GM23338 (cell line): ENCODE results near the gene LONRF3. TPM values are rescaled to one million over a fixed set of nuclear protein-coding genes. Genes with fewer than 3 reads are reported as not detected.

Experiments used
- ATAC-seq: fragments of 200-7000 bp; cut with Tn5 transposase; 3 replicates; pipeline ENCODE4 v1.9.1; 2020
- DNase-seq: peaks from one replicate; pipeline ENCODE4 v3.0.0-alpha.2; 2015; ENCODE audit warnings: low spot score
- H2AFZ ChIP-seq: fragments of 200-600 bp; sonication (generic); 2 replicates; pipeline ENCODE4 v1.8.0; 2016; ENCODE audit warnings: antibody characterized with exemption, mild to moderate bottlenecking, moderate library complexity
- H3F3A ChIP-seq: fragments of 200-600 bp; sonication (generic); replicated peaks from 2 replicates; pipeline ENCODE4 v1.8.0; 2017; ENCODE audit warnings: antibody characterized with exemption, mixed run types, low read depth
- H3K27ac ChIP-seq: fragments of 200-600 bp; sonication (generic); 2 replicates; pipeline ENCODE4 v1.6.1; 2016; ENCODE audit warnings: low read depth
- H3K27me3 ChIP-seq: fragments of 200-600 bp; sonication (generic); 2 replicates; pipeline ENCODE4 v1.8.0; 2016; ENCODE audit warnings: mild to moderate bottlenecking, mixed run types, moderate library complexity; ENCODE audit not compliant: insufficient read depth
- H3K36me3 ChIP-seq: fragments of 200-600 bp; sonication (generic); 2 replicates; pipeline ENCODE4 v1.8.0; 2016; ENCODE audit warnings: mild to moderate bottlenecking; ENCODE audit not compliant: insufficient read depth
- H3K4me1 ChIP-seq: fragments of 200-600 bp; sonication (generic); 2 replicates; pipeline ENCODE4 v1.8.0; 2016; ENCODE audit warnings: mild to moderate bottlenecking, moderate library complexity; ENCODE audit not compliant: insufficient read depth
- H3K4me2 ChIP-seq: fragments of 200-600 bp; sonication (generic); 2 replicates; pipeline ENCODE4 v1.7.1; 2017; ENCODE audit warnings: mixed run types
- H3K4me3 ChIP-seq: fragments of 200-600 bp; sonication (generic); 2 replicates; pipeline ENCODE4 v1.6.1; 2016; ENCODE audit warnings: mixed run types
- H3K79me2 ChIP-seq: fragments of 200-600 bp; sonication (generic); replicated peaks from 2 replicates; pipeline ENCODE4 v1.8.0; 2017; ENCODE audit warnings: mild to moderate bottlenecking; ENCODE audit not compliant: insufficient read depth
- H3K9me2 ChIP-seq: fragments of 200-600 bp; sonication (generic); 2 replicates; pipeline ENCODE4 v1.8.0; 2017; ENCODE audit not compliant: insufficient read depth
- H4K20me1 ChIP-seq: fragments of 200-600 bp; sonication (generic); replicated peaks from 2 replicates; pipeline ENCODE4 v1.8.0; 2017; ENCODE audit warnings: mild to moderate bottlenecking; ENCODE audit not compliant: insufficient read depth
- H3K27ac Mint-ChIP-seq: 2 replicates; pipeline ENCODE4 v1.8.0; 2020; ENCODE audit warnings: inconsistent platforms, mild to moderate bottlenecking, moderate library complexity, mixed read lengths
- H3K27me3 Mint-ChIP-seq: 3 replicates; pipeline ENCODE4 v1.8.0; 2022; ENCODE audit warnings: low read depth, mild to moderate bottlenecking, moderate library complexity, mixed read lengths, inconsistent platforms; ENCODE audit not compliant: insufficient read depth, poor library complexity
- H3K36me3 Mint-ChIP-seq: 3 replicates; pipeline ENCODE4 v1.8.0; 2021; ENCODE audit warnings: low read depth, mild to moderate bottlenecking, inconsistent platforms, moderate library complexity, mixed read lengths
- H3K4me1 Mint-ChIP-seq: 3 replicates; pipeline ENCODE4 v1.8.0; 2020; ENCODE audit warnings: mild to moderate bottlenecking, inconsistent platforms, mixed read lengths
- H3K4me3 Mint-ChIP-seq: 3 replicates; pipeline ENCODE4 v1.8.0; 2021; ENCODE audit warnings: moderate library complexity, mild to moderate bottlenecking, inconsistent platforms, mixed read lengths
- H3K9me3 Mint-ChIP-seq: 3 replicates; pipeline ENCODE4 v1.8.0; 2020; ENCODE audit warnings: moderate library complexity, mild to moderate bottlenecking, inconsistent platforms, mixed read lengths
- CREB1 ChIP-seq: fragments of 250-450 bp; sonication (Bioruptor Pico); IDR thresholded peaks from 2 replicates; pipeline ENCODE4 v1.5.0; 2020; ENCODE audit warnings: low read depth, mild to moderate bottlenecking, moderate library complexity
- CTCF ChIP-seq, 2 experiments: fragments of 200-600 bp in 1 of 2; sonication (generic) in 1 of 2; conservative IDR thresholded peaks; 2 replicates each; pipeline versions ENCODE4 v1.5.1 to v1.6.1; 2016 to 2017; ENCODE audit warnings: antibody characterized with exemption in 2 of 2, low read depth in 2 of 2, mild to moderate bottlenecking in 2 of 2, moderate library complexity in 1 of 2
- EZH2 ChIP-seq: fragments of 200-600 bp; sonication (generic); IDR thresholded peaks from one replicate; pipeline ENCODE4 v1.8.0; 2017; ENCODE audit warnings: antibody characterized with exemption, mild to moderate bottlenecking, low read depth; ENCODE audit not compliant: unreplicated experiment
- EZH2phosphoT487 ChIP-seq: fragments of 200-600 bp; sonication (generic); IDR thresholded peaks from one replicate; pipeline ENCODE4 v1.8.1; 2018; ENCODE audit warnings: antibody characterized with exemption; ENCODE audit not compliant: unreplicated experiment
- JUNB ChIP-seq: IDR thresholded peaks from one replicate; pipeline ENCODE4 v1.6.1; 2016; ENCODE audit warnings: antibody characterized with exemption; ENCODE audit not compliant: unreplicated experiment
- NANOG ChIP-seq: IDR thresholded peaks from 2 replicates; pipeline ENCODE4 v1.6.1; 2016; ENCODE audit warnings: antibody characterized with exemption, borderline replicate concordance
- POLR2AphosphoS5 ChIP-seq: IDR thresholded peaks from 2 replicates; pipeline ENCODE4 v1.6.1; 2016; ENCODE audit warnings: antibody characterized with exemption, low read depth
- REST ChIP-seq: IDR thresholded peaks from one replicate; pipeline ENCODE4 v1.6.1; 2018; ENCODE audit warnings: antibody characterized with exemption; ENCODE audit not compliant: unreplicated experiment
- STAT1 ChIP-seq: IDR thresholded peaks from one replicate; pipeline ENCODE4 v1.6.1; 2016; ENCODE audit warnings: antibody characterized with exemption; ENCODE audit not compliant: unreplicated experiment
- ZNF114 ChIP-seq: fragments of 250-450 bp; sonication (Bioruptor Pico); IDR thresholded peaks from 2 replicates; pipeline ENCODE4 v1.5.0; 2020; ENCODE audit warnings: mild to moderate bottlenecking, moderate library complexity
- ZNF331 ChIP-seq: fragments of 250-450 bp; sonication (Bioruptor Pico); IDR thresholded peaks from 2 replicates; pipeline ENCODE4 v1.5.0; 2020; ENCODE audit warnings: low read depth, mild to moderate bottlenecking, moderate library complexity
- polyA plus RNA-seq: library from polyadenylated mRNA; unstranded; fragments of >200 nt; fragmentation: Nextera tagmentation; extraction: Ambion mirVana; gene quantifications from 2 replicates; pipeline ENCODE4 v1.2.1, GENCODE V29; 2016
- total RNA-seq: library from RNA; depleted of rRNA; stranded (reverse); fragments of >200 nt; shearing (Covaris generic); gene quantifications from 2 replicates; pipeline ENCODE4 v1.2.3, GENCODE V29; 2014
- TF ChIP-seq, protein P1 (sequence below): fragments of 250-450 bp; sonication (Bioruptor Pico); IDR thresholded peaks from 2 replicates; pipeline ENCODE4 v1.5.0; 2020; ENCODE audit warnings: mild to moderate bottlenecking, moderate library complexity
- TF ChIP-seq, protein P2 (sequence below): IDR thresholded peaks from 2 replicates; pipeline ENCODE4 v1.6.1; 2016; ENCODE audit warnings: antibody characterized with exemption

Gene LONRF3
- total and polyA plus RNA-seq, 2 experiments from 2014 or later, result 0.10 TPM; not detected in 1

DNA sequence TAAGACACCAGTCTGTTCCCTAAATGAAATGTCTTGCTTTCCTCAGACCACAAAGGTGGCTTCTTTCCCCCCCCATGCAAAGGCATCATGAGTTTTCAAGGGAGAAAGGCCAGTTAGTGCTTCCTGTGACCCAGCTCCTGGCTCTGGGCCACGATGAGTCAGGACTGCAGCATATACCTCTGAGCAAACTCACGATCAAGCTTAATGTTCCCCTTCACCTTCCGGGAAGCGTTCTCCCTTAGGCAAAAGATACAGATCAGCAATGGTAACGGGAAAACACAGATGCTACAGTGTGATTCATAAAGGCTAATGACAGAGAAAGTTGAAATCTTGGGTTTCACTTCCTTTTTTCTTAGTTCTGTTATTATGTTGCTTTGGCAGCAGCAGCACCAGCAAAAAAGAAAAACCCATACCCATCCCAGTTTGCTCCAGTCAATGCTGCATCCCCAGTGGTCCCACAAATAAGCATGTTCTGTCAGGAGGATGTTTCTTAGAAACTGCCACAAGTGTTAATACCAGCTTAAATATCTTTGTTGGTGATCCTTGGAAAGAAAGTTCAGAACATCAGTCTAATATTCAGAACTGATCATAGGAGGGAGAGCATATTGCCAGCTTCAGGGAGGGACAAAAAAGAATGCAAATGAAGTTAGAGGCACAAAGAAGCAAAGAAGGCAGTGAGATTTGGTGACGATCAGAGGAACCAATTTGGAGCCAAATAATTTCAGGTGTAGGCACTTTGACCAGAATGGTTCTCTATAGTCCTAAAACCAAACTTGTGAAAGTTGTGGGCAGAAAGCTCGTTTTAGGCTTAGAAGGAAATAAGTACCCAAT is 41.2 kb downstream of the LONRF3 start:
- Histone ChIP-seq H4K20me1 (no peaks in the 10 kb centered on the region), H3K36me3 (no peaks in the 10 kb centered on the region), H3K4me3 (no peak overlapping the region), H3K27ac (no peak overlapping the region), H2AFZ (no peak overlapping the region), H3K27me3 (no peaks in the 10 kb centered on the region), H3K9me2 (no peaks in the 10 kb centered on the region), H3F3A (no peaks in the 10 kb centered on the region), H3K79me2 (no peaks in the 10 kb centered on the region), H3K4me1 (no peaks in the 10 kb centered on the region), H3K4me2 (no peak overlapping the region)
- TF ChIP-seq NANOG (no peak), EZH2 (no peak), EZH2phosphoT487 (no peak), REST (no peak), CTCF (conservative IDR thresholded peaks at IDR 0.05; ENCODE audit: low read depth in 2 of 2) (no peak), CREB1 (CRISPR knock-in tag) (no peak), ZNF331 (CRISPR knock-in tag) (no peak), STAT1 (no peak), ZNF114 (CRISPR knock-in tag) (no peak), POLR2AphosphoS5 (no peak), JUNB (no peak)
- TF ChIP-seq, protein P1, sequence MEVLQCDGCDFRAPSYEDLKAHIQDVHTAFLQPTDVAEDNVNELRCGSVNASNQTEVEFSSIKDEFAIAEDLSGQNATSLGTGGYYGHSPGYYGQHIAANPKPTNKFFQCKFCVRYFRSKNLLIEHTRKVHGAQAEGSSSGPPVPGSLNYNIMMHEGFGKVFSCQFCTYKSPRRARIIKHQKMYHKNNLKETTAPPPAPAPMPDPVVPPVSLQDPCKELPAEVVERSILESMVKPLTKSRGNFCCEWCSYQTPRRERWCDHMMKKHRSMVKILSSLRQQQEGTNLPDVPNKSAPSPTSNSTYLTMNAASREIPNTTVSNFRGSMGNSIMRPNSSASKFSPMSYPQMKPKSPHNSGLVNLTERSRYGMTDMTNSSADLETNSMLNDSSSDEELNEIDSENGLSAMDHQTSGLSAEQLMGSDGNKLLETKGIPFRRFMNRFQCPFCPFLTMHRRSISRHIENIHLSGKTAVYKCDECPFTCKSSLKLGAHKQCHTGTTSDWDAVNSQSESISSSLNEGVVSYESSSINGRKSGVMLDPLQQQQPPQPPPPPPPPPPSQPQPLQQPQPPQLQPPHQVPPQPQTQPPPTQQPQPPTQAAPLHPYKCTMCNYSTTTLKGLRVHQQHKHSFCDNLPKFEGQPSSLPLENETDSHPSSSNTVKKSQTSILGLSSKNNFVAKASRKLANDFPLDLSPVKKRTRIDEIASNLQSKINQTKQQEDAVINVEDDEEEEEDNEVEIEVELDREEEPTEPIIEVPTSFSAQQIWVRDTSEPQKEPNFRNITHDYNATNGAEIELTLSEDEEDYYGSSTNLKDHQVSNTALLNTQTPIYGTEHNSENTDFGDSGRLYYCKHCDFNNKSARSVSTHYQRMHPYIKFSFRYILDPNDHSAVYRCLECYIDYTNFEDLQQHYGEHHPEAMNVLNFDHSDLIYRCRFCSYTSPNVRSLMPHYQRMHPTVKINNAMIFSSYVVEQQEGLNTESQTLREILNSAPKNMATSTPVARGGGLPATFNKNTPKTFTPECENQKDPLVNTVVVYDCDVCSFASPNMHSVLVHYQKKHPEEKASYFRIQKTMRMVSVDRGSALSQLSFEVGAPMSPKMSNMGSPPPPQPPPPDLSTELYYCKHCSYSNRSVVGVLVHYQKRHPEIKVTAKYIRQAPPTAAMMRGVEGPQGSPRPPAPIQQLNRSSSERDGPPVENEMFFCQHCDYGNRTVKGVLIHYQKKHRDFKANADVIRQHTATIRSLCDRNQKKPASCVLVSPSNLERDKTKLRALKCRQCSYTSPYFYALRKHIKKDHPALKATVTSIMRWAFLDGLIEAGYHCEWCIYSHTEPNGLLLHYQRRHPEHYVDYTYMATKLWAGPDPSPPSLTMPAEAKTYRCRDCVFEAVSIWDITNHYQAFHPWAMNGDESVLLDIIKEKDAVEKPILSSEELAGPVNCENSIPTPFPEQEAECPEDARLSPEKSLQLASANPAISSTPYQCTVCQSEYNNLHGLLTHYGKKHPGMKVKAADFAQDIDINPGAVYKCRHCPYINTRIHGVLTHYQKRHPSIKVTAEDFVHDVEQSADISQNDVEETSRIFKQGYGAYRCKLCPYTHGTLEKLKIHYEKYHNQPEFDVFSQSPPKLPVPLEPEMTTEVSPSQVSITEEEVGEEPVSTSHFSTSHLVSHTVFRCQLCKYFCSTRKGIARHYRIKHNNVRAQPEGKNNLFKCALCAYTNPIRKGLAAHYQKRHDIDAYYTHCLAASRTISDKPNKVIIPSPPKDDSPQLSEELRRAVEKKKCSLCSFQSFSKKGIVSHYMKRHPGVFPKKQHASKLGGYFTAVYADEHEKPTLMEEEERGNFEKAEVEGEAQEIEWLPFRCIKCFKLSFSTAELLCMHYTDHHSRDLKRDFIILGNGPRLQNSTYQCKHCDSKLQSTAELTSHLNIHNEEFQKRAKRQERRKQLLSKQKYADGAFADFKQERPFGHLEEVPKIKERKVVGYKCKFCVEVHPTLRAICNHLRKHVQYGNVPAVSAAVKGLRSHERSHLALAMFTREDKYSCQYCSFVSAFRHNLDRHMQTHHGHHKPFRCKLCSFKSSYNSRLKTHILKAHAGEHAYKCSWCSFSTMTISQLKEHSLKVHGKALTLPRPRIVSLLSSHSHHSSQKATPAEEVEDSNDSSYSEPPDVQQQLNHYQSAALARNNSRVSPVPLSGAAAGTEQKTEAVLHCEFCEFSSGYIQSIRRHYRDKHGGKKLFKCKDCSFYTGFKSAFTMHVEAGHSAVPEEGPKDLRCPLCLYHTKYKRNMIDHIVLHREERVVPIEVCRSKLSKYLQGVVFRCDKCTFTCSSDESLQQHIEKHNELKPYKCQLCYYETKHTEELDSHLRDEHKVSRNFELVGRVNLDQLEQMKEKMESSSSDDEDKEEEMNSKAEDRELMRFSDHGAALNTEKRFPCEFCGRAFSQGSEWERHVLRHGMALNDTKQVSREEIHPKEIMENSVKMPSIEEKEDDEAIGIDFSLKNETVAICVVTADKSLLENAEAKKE, result no peak
- TF ChIP-seq, protein P2, sequence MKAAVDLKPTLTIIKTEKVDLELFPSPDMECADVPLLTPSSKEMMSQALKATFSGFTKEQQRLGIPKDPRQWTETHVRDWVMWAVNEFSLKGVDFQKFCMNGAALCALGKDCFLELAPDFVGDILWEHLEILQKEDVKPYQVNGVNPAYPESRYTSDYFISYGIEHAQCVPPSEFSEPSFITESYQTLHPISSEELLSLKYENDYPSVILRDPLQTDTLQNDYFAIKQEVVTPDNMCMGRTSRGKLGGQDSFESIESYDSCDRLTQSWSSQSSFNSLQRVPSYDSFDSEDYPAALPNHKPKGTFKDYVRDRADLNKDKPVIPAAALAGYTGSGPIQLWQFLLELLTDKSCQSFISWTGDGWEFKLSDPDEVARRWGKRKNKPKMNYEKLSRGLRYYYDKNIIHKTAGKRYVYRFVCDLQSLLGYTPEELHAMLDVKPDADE, result no peak
- DNase-seq (no peak), ATAC-seq (no peak)
- no peak overlapping the region for H3K4me3 Mint-ChIP-seq
- no peak overlapping the region for H3K27ac Mint-ChIP-seq
- H3K27me3 Mint-ChIP-seq, result no peaks in the 10 kb centered on the region
- H3K9me3 Mint-ChIP-seq, result no peaks in the 10 kb centered on the region
- H3K36me3 Mint-ChIP-seq, result no peaks in the 10 kb centered on the region
- H3K4me1 Mint-ChIP-seq, result no peaks in the 10 kb centered on the region
